Panc1 (cell line): ENCODE measurements around the gene FLRT1.

ENCODE experiments used
- POLR2AphosphoS5 ChIP-seq: IDR thresholded peaks from 2 replicates; pipeline ENCODE4 v1.6.1; 2012; ENCODE audit warnings: mild to moderate bottlenecking, low read depth, low read length, moderate library complexity
- SIN3A ChIP-seq: IDR thresholded peaks from 2 replicates; pipeline ENCODE4 v1.6.1; 2012; ENCODE audit warnings: low read depth, mild to moderate bottlenecking, low read length, moderate library complexity, borderline replicate concordance; ENCODE audit not compliant: insufficient read depth
- TCF7L2 ChIP-seq: IDR thresholded peaks from 2 replicates; pipeline ENCODE4 v1.6.1; 2011; ENCODE audit warnings: mild to moderate bottlenecking, low read depth, low read length, inconsistent platforms
- TF ChIP-seq, protein P1 (sequence below): fragments of 450-650 bp; IDR thresholded peaks from 2 replicates; pipeline ENCODE4 v1.5.1; 2017; ENCODE audit warnings: mild to moderate bottlenecking
- TF ChIP-seq, protein P2 (sequence below), 2 experiments: IDR thresholded peaks; 2 replicates each; pipeline ENCODE4 v1.6.1; 2011 to 2012; ENCODE audit warnings: low read depth in 2 of 2, control low read depth in 1 of 2, low read length in 1 of 2, mild to moderate bottlenecking in 1 of 2, moderate library complexity in 1 of 2; ENCODE audit not compliant: insufficient read depth in 1 of 2

DNA sequence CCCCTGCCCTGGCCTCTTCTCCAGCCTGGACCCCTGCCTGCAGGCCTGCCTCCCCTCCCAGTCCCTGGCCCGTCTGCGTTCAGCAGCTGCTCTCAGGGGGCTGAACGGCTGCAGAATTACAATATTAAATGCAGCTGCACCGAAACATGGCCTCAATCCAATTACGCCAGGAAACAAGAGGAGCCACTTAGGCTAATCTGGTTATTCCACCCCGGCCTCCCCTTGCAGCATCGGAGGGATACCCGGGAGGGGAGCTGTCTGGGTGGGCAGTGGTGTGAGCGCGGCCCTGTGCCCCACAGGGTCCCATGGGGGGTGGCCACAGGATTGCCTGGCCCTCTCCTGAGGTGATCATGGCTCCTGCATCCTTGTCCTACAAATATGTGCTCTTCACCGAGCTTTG lies 42.6 kb downstream of the FLRT1 start:
- TF ChIP-seq, protein P1, sequence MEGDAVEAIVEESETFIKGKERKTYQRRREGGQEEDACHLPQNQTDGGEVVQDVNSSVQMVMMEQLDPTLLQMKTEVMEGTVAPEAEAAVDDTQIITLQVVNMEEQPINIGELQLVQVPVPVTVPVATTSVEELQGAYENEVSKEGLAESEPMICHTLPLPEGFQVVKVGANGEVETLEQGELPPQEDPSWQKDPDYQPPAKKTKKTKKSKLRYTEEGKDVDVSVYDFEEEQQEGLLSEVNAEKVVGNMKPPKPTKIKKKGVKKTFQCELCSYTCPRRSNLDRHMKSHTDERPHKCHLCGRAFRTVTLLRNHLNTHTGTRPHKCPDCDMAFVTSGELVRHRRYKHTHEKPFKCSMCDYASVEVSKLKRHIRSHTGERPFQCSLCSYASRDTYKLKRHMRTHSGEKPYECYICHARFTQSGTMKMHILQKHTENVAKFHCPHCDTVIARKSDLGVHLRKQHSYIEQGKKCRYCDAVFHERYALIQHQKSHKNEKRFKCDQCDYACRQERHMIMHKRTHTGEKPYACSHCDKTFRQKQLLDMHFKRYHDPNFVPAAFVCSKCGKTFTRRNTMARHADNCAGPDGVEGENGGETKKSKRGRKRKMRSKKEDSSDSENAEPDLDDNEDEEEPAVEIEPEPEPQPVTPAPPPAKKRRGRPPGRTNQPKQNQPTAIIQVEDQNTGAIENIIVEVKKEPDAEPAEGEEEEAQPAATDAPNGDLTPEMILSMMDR, result no peak
- TF ChIP-seq, protein P2, sequence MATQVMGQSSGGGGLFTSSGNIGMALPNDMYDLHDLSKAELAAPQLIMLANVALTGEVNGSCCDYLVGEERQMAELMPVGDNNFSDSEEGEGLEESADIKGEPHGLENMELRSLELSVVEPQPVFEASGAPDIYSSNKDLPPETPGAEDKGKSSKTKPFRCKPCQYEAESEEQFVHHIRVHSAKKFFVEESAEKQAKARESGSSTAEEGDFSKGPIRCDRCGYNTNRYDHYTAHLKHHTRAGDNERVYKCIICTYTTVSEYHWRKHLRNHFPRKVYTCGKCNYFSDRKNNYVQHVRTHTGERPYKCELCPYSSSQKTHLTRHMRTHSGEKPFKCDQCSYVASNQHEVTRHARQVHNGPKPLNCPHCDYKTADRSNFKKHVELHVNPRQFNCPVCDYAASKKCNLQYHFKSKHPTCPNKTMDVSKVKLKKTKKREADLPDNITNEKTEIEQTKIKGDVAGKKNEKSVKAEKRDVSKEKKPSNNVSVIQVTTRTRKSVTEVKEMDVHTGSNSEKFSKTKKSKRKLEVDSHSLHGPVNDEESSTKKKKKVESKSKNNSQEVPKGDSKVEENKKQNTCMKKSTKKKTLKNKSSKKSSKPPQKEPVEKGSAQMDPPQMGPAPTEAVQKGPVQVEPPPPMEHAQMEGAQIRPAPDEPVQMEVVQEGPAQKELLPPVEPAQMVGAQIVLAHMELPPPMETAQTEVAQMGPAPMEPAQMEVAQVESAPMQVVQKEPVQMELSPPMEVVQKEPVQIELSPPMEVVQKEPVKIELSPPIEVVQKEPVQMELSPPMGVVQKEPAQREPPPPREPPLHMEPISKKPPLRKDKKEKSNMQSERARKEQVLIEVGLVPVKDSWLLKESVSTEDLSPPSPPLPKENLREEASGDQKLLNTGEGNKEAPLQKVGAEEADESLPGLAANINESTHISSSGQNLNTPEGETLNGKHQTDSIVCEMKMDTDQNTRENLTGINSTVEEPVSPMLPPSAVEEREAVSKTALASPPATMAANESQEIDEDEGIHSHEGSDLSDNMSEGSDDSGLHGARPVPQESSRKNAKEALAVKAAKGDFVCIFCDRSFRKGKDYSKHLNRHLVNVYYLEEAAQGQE (IDR thresholded peaks at IDR 0.05; ENCODE audit: insufficient read depth in 1 of 2, low read depth in 2 of 2, low read length in 1 of 2), result no peak
- TF ChIP-seq POLR2AphosphoS5 (no peak), TCF7L2 (no peak), SIN3A (no peak)
